ENCODE data around the gene ZNF628.

The ZNF628 gene

GRCh38 chr19:55484593-55485438 is 8.4 kb downstream of the ZNF628 start, which contains the start of gene NAT14:
Gene NAT14, plus strand, starts transcription at chr19:55485188. Its CDS starts 521 bp downstream, at chr19:55485709.
- Histone ChIP-seq H3K36me3 (ENCODE audit: insufficient read depth, low read length) (peaks cover 23% of the 10 kb centered on the region), H3K27ac (ENCODE audit: low read length) (peak within 1 kb of the TSS; percentile 83), H3K27me3 (ENCODE audit: insufficient read depth, low read length, poor library complexity) (no peaks in the 10 kb centered on the region), H3K9ac (ENCODE audit: low read depth, low read length) (peak within 1 kb of the TSS; percentile 79), H3K9me3 (ENCODE audit: insufficient read depth, low read length, severe bottlenecking) (no peaks in the 10 kb centered on the region), H3K4me3 (ENCODE audit: low read depth in 1 of 2, low read length in 2 of 2) (peak within 1 kb of the TSS; percentile 64 to 91), H4K20me1 (ENCODE audit: insufficient read depth, low read length) (peaks cover 7% of the 10 kb centered on the region; the same call in 1 of the 2 replicates), H3K4me2 (ENCODE audit: insufficient read depth, low read length) (peak within 1 kb of the TSS; percentile 98), H3K79me2 (ENCODE audit: insufficient read depth, low read length) (peaks cover 19% of the 10 kb centered on the region), H2AFZ (ENCODE audit: low read depth, low read length) (peak within 1 kb of the TSS; percentile 91), H3K4me1 (ENCODE audit: insufficient read depth, low read length) (peaks cover 37% of the 10 kb centered on the region)
- ATAC-seq (ENCODE audit: insufficient read depth, low read depth): peak; percentile 84
- TF ChIP-seq CTCF (IDR thresholded peaks at IDR 0.05; ENCODE audit: borderline replicate concordance, extremely low read depth, low read length, poor library complexity, severe bottlenecking): no peak
- TF ChIP-seq EZH2 (IDR thresholded peaks at IDR 0.05; ENCODE audit: borderline replicate concordance, low read depth, low read length, severe bottlenecking): no peak
- DNase-seq: peak; percentile 83

- peaks cover 7% of the 10 kb centered on the region; the same call in 1 of the 2 replicates for H4K20me1 ChIP-seq (ENCODE audit: insufficient read depth, low read length)
- H3K4me2 ChIP-seq (ENCODE audit: insufficient read depth, low read length): peak overlapping the region; percentile 98
- H3K9ac ChIP-seq (ENCODE audit: low read depth, low read length): peak overlapping the region; percentile 79
- peak overlapping the region; percentile 83 for H3K27ac ChIP-seq (ENCODE audit: low read length)
- H3K4me1 ChIP-seq (ENCODE audit: insufficient read depth, low read length): peaks cover 37% of the 10 kb centered on the region
- H3K79me2 ChIP-seq (ENCODE audit: insufficient read depth, low read length): peaks cover 16% of the 10 kb centered on the region
- no peak for DNase-seq
- peak overlapping the region; percentile 91 for H2AFZ ChIP-seq (ENCODE audit: low read depth, low read length)
- no peaks in the 10 kb centered on the region for H3K27me3 ChIP-seq (ENCODE audit: insufficient read depth, low read length, poor library complexity)
- H3K9me3 ChIP-seq (ENCODE audit: insufficient read depth, low read length, severe bottlenecking): no peaks in the 10 kb centered on the region
- no peak for TF ChIP-seq EZH2 (IDR thresholded peaks at IDR 0.05; ENCODE audit: borderline replicate concordance, low read depth, low read length, severe bottlenecking)
- TF ChIP-seq CTCF (IDR thresholded peaks at IDR 0.05; ENCODE audit: borderline replicate concordance, extremely low read depth, low read length, poor library complexity, severe bottlenecking): peak; percentile 11
- peak overlapping the region; percentile 64 to 91 for H3K4me3 ChIP-seq (ENCODE audit: low read depth in 1 of 2, low read length in 2 of 2)
- H3K36me3 ChIP-seq (ENCODE audit: insufficient read depth, low read length): peaks cover 23% of the 10 kb centered on the region
- ATAC-seq (ENCODE audit: insufficient read depth, low read depth): peak; percentile 33
Observed at GRCh38 chr19:55485439-55486011, 9.1 kb downstream of the ZNF628 start.

- Histone ChIP-seq H3K36me3 (ENCODE audit: insufficient read depth, low read length) (peaks cover 16% of the 10 kb centered on the region), H3K9ac (ENCODE audit: low read depth, low read length) (peak overlapping the region; percentile 79), H3K79me2 (ENCODE audit: insufficient read depth, low read length) (peaks cover 9% of the 10 kb centered on the region), H2AFZ (ENCODE audit: low read depth, low read length) (no peak overlapping the region), H3K9me3 (ENCODE audit: insufficient read depth, low read length, severe bottlenecking) (no peaks in the 10 kb centered on the region), H3K4me1 (ENCODE audit: insufficient read depth, low read length) (peaks cover 37% of the 10 kb centered on the region), H3K4me3 (ENCODE audit: low read depth in 1 of 2, low read length in 2 of 2) (peak overlapping the region in 1 of 2 experiments; percentile 91; a peak in 3 of 4 replicates), H3K27ac (ENCODE audit: low read length) (no peak overlapping the region), H4K20me1 (ENCODE audit: insufficient read depth, low read length) (peaks cover 5% of the 10 kb centered on the region; the same call in 1 of the 2 replicates), H3K27me3 (ENCODE audit: insufficient read depth, low read length, poor library complexity) (no peaks in the 10 kb centered on the region), H3K4me2 (ENCODE audit: insufficient read depth, low read length) (peak overlapping the region; percentile 98)
- no peak for DNase-seq
- no peak for TF ChIP-seq EZH2 (IDR thresholded peaks at IDR 0.05; ENCODE audit: borderline replicate concordance, low read depth, low read length, severe bottlenecking)
- no peak for TF ChIP-seq CTCF (IDR thresholded peaks at IDR 0.05; ENCODE audit: borderline replicate concordance, extremely low read depth, low read length, poor library complexity, severe bottlenecking)
- ATAC-seq (ENCODE audit: insufficient read depth, low read depth): no peak
Observed at GRCh38 chr19:55486043-55486970, 9.9 kb downstream of the ZNF628 start.

All from DND-41 (cell line).